Large intestine (tissue), 3 donors: Measurements from ENCODE around the gene SLC39A11. TPM values are rescaled to one million over a fixed set of nuclear protein-coding genes. Genes with fewer than 3 reads are reported as not detected.

Experiments used
- DNase-seq, 2 donors: peaks; one replicate each; pipeline versions ENCODE4 v3.0.0 to v3.0.0-alpha.2; 2013
- H3K27ac ChIP-seq: one replicate; pipeline ENCODE4 v1.5.1; 2013; ENCODE audit warnings: low read length
- H3K27me3 ChIP-seq: 2 replicates; pipeline ENCODE4 v1.6.1; 2013; ENCODE audit warnings: low read length; ENCODE audit not compliant: control insufficient read depth, insufficient read depth
- H3K36me3 ChIP-seq: 2 replicates; pipeline ENCODE4 v1.6.1; 2013; ENCODE audit warnings: low read length; ENCODE audit not compliant: control insufficient read depth, insufficient read depth
- H3K4me1 ChIP-seq: one replicate; pipeline ENCODE4 v1.6.1; 2013; ENCODE audit warnings: low read length; ENCODE audit not compliant: control insufficient read depth, insufficient read depth
- H3K4me3 ChIP-seq: one replicate; pipeline ENCODE4 v1.5.1; 2013; ENCODE audit warnings: low read length
- H3K9me3 ChIP-seq: one replicate; pipeline ENCODE4 v1.6.1; 2013; ENCODE audit warnings: mild to moderate bottlenecking, low read depth, low read length, moderate library complexity; ENCODE audit not compliant: control insufficient read depth
- WGBS: methylation state at CpG from one replicate; pipeline ENCODE4 v1.1.5; 2013; ENCODE audit warnings: low lambda C conversion rate; ENCODE audit not compliant: insufficient coverage; 5-methylcytosine and 5-hydroxymethylcytosine counted together
- polyA plus RNA-seq: library from polyadenylated mRNA; unstranded; fragments of 120-200 nt; gene quantifications from one replicate; pipeline ENCODE4 v1.2.1, GENCODE V29; 2013

Gene SLC39A11
- polyA plus RNA-seq, 1 donor, result 46.2 TPM

GRCh38 chr17:72984145-72984925 is 108.2 kb downstream of the SLC39A11 start:
- no peaks in the 10 kb centered on the region for H3K27me3 ChIP-seq
- no peak overlapping the region for H3K27ac ChIP-seq
- no peak for DNase-seq
- WGBS, result no CpG with 5 or more reads among the region's 9 CpGs
- H3K9me3 ChIP-seq, result no peaks in the 10 kb centered on the region
- H3K4me1 ChIP-seq, result peaks cover 2% of the 10 kb centered on the region
- H3K36me3 ChIP-seq, result no peaks in the 10 kb centered on the region
- no peak overlapping the region for H3K4me3 ChIP-seq

GRCh38 chr17:72982680-72983079 is 109.8 kb downstream of the SLC39A11 start:
- Histone ChIP-seq H3K27ac (no peak overlapping the region), H3K36me3 (no peaks in the 10 kb centered on the region), H3K9me3 (no peaks in the 10 kb centered on the region), H3K4me1 (peaks cover 8% of the 10 kb centered on the region), H3K4me3 (no peak overlapping the region), H3K27me3 (no peaks in the 10 kb centered on the region)
- DNase-seq, result no peak
- WGBS, result 100% methylated on average over 1 of the region's 3 CpGs

DNA sequence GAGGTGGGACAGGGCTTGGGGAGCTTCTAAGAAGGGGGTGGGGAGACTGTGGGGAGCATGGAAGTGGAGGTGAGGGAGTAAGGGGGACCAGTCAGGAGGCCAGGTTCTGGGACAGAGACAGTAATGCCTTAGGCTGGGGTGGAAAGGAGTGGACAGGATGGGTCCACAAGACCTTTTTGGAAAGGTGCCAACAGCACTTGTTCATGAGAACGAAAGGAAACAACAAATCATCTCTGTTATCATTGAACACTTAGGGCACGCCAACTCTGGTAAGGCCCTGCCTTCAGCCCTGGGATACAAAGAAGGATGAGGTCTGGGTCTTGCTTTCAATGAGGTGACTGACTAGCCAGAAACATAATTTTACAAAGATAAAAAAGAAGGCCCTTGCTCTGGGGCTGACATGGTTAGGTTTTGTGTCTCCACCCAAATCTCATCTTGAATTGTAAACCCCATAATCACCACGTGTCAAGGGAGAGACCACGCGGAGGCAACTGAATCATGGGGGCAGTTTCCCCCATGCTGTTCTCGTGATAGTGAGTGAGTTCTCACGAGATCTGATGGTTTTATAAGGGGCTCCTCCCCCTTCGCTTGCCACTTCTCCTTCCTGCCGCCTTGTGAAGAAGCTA is 113.8 kb downstream of the SLC39A11 start:
- WGBS, result 78% methylated on average over 3 of the region's 9 CpGs
- Histone ChIP-seq H3K4me1 (peaks cover 16% of the 10 kb centered on the region), H3K27ac (no peak overlapping the region), H3K9me3 (peaks cover 4% of the 10 kb centered on the region), H3K27me3 (no peaks in the 10 kb centered on the region), H3K4me3 (no peak overlapping the region), H3K36me3 (no peaks in the 10 kb centered on the region)
- peak in 1 of 2 donors; percentile 36 for DNase-seq

DNA sequence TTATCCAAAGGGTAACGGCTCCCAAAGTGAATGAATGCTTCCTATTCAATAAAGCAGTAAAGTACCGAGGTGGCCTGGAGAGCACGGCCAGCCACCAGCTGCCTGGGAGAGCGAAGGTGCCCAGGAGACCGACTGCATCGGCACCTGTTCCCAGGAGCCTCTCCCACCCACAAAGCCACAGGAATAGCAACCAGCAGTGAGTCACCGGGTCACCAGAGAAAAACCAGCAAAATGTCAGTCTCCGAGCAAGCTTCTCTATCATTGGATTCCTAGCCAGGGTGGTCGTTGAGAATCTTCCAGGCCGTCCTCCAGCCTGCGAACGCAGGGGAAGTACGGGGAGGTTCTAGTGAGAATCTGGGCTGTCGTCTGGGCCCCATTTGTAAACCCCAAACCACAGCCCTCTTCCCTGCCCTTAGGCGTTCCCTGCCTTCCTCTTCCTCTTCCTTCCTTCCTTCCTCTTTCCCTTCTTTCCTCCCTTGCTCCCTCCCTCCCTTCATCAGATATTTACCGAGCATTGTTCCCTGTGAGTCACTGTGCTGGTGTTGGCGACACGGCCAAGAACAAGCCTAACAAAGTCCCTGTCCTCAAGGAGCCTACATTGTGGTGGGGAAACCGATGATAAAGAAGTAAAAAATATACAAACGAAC is 114.6 kb downstream of the SLC39A11 start:
- peaks cover 16% of the 10 kb centered on the region for H3K4me1 ChIP-seq
- no peak overlapping the region for H3K4me3 ChIP-seq
- no peak for DNase-seq
- no peaks in the 10 kb centered on the region for H3K36me3 ChIP-seq
- peaks cover 4% of the 10 kb centered on the region for H3K9me3 ChIP-seq
- WGBS, result 81% methylated on average over 11 of the region's 20 CpGs
- peak overlapping the region; percentile 9 for H3K27ac ChIP-seq
- no peaks in the 10 kb centered on the region for H3K27me3 ChIP-seq

- WGBS, result 0% methylated on average over 1 of the region's 12 CpGs
- H3K36me3 ChIP-seq, result no peaks in the 10 kb centered on the region
- H3K4me1 ChIP-seq, result peaks cover 16% of the 10 kb centered on the region
- no peak overlapping the region for H3K4me3 ChIP-seq
- peak overlapping the region; percentile 62 for H3K27ac ChIP-seq
- peaks cover 4% of the 10 kb centered on the region for H3K9me3 ChIP-seq
- DNase-seq, result peak; percentile 75 to 88
- H3K27me3 ChIP-seq, result no peaks in the 10 kb centered on the region
Observed at GRCh38 chr17:72976971-72977770, 115.3 kb downstream of the SLC39A11 start.

DNA sequence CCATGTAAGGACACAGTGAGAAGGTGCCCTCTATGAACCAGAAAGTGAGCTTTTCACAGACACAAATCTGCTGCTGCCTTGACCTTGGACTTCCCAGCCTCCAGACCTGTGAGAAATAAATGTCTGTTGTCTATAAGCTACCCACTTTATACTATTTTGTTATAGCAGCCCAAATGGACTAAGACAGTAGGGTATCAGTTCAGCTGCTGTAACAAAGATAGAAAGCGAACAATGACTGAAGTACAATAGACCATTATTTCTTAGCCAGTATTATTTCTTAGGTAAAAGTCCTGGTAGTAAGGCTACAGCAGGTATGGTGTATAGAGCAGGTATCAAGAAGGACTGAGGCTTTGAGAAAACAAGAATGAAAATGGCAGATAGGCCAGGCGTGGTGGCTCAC is 117.0 kb downstream of the SLC39A11 start:
- no peak overlapping the region for H3K4me3 ChIP-seq
- DNase-seq, result no peak
- 80% methylated on average over 1 of the region's 2 CpGs for WGBS

GRCh38 chr17:72974605-72975232 is 117.8 kb downstream of the SLC39A11 start:
- Histone ChIP-seq H3K4me3 (no peak overlapping the region), H3K4me1 (peaks cover 16% of the 10 kb centered on the region), H3K9me3 (peaks cover 4% of the 10 kb centered on the region), H3K27ac (no peak overlapping the region), H3K36me3 (no peaks in the 10 kb centered on the region), H3K27me3 (no peaks in the 10 kb centered on the region)
- DNase-seq, result peak; percentile 35 to 74
- WGBS, result no CpG with 5 or more reads among the region's 4 CpGs

More for the DNA sequence above, 117.0 kb downstream of the SLC39A11 start:
- Histone ChIP-seq H3K9me3 (peaks cover 4% of the 10 kb centered on the region), H3K4me1 (peaks cover 16% of the 10 kb centered on the region), H3K27me3 (no peaks in the 10 kb centered on the region), H3K36me3 (no peaks in the 10 kb centered on the region), H3K27ac (no peak overlapping the region)

- Histone ChIP-seq H3K4me1 (peaks cover 7% of the 10 kb centered on the region), H3K4me3 (no peak overlapping the region), H3K27ac (no peak overlapping the region), H3K27me3 (no peaks in the 10 kb centered on the region), H3K36me3 (no peaks in the 10 kb centered on the region), H3K9me3 (peaks cover 4% of the 10 kb centered on the region)
- no CpG with 5 or more reads among the region's 9 CpGs for WGBS
- DNase-seq, result no peak
Observed at GRCh38 chr17:72972263-72972951, 120.1 kb downstream of the SLC39A11 start.

GRCh38 chr17:72971226-72971880 is 121.1 kb downstream of the SLC39A11 start:
- no CpG with 5 or more reads among the region's 11 CpGs for WGBS
- Histone ChIP-seq H3K36me3 (no peaks in the 10 kb centered on the region), H3K4me1 (no peaks in the 10 kb centered on the region), H3K9me3 (peaks cover 4% of the 10 kb centered on the region), H3K4me3 (no peak overlapping the region), H3K27me3 (no peaks in the 10 kb centered on the region), H3K27ac (no peak overlapping the region)
- DNase-seq, result no peak
